Stimulated activated naive CD4-positive, alpha-beta T cell treated with Interleukin-2 at 50 U/mL for 16 hours (primary cell): Measurements from ENCODE around the gene PIMREG.

ENCODE experiments used
- DNase-seq: peaks from one replicate; lab custom pipeline; 2025; lab: John Stamatoyannopoulos, UW

PIMREG gene

GRCh38 chr17:6443692-6444570 lies at the start of gene PIMREG:
Gene PIMREG, plus strand, starts transcription at chr17:6444455. Its CDS starts 656 bp downstream, at chr17:6445111.
- DNase-seq: peak; percentile 93

- no peak for DNase-seq
Measured at GRCh38 chr17:6398955-6399354, 45.3 kb upstream of the PIMREG start.

- no peak for DNase-seq
Measured at GRCh38 chr17:6402258-6402657, 42.0 kb upstream of the PIMREG start.

- no peak for DNase-seq
Measured at GRCh38 chr17:6408276-6408675, 36.0 kb upstream of the PIMREG start.

GRCh38 chr17:6408735-6409134 lies 35.5 kb upstream of the PIMREG start:
- no peak for DNase-seq

- no peak for DNase-seq
Measured at GRCh38 chr17:6413065-6413464, 31.2 kb upstream of the PIMREG start.

GRCh38 chr17:6415616-6416015 lies 28.6 kb upstream of the PIMREG start:
- no peak for DNase-seq

GRCh38 chr17:6420173-6420641 lies 24.0 kb upstream of the PIMREG start:
- no peak for DNase-seq

- peak; percentile 59 for DNase-seq
Measured at GRCh38 chr17:6421700-6422604, 22.3 kb upstream of the PIMREG start.

- DNase-seq: no peak
Measured at GRCh38 chr17:6422654-6423241, 21.5 kb upstream of the PIMREG start.

- no peak for DNase-seq
Measured at GRCh38 chr17:6423931-6424330, 20.3 kb upstream of the PIMREG start.

GRCh38 chr17:6425407-6425806 lies 18.8 kb upstream of the PIMREG start:
- no peak for DNase-seq

- DNase-seq: no peak
Measured at GRCh38 chr17:6426356-6427101, 17.7 kb upstream of the PIMREG start.

GRCh38 chr17:6427279-6427781 lies 16.9 kb upstream of the PIMREG start:
- peak; percentile 11 for DNase-seq

GRCh38 chr17:6428207-6428965 lies 15.9 kb upstream of the PIMREG start:
- no peak for DNase-seq

GRCh38 chr17:6429266-6429665 lies 15.0 kb upstream of the PIMREG start:
- no peak for DNase-seq

- no peak for DNase-seq
Measured at GRCh38 chr17:6430769-6431168, 13.5 kb upstream of the PIMREG start.

GRCh38 chr17:6435051-6435450 lies 9.2 kb upstream of the PIMREG start, which contains the start of gene AIPL1:
Gene AIPL1, minus strand, starts transcription at chr17:6435121. Its CDS starts 17 bp downstream, at chr17:6435104.
- no peak for DNase-seq

GRCh38 chr17:6435968-6436367 lies 8.3 kb upstream of the PIMREG start:
- DNase-seq: peak; percentile 29

GRCh38 chr17:6437466-6437865 lies 6.8 kb upstream of the PIMREG start:
- DNase-seq: no peak
